Measurements from ENCODE around the gene PFKFB1. TPM values are rescaled to one million over a fixed set of nuclear protein-coding genes. Genes with fewer than 3 reads are reported as not detected.

The PFKFB1 gene
- total RNA-seq, 1 experiment from 2014 or later: 0.42 TPM

DNA sequence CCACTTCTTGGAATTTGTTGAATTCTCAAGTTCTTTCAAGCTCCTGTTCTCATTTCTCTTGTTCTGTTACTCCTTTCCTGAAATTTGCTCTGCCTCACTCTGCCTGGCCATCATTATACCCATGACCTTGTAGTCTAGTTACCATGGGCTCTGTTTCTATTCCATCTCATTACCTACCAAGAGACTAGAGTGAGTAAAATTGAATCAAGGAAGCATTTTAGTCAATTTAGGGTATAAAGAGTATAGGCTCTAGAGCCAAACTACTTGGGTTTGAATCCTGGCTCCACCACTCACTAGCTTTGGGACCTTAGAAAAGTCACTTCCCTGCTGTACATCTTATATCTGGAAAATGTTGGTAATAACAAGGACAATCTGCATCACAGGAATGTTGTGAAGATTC is 34.6 kb upstream of the PFKFB1 start:
- ATAC-seq: no peak

More for the DNA sequence above, 34.6 kb upstream of the PFKFB1 start:
- peak overlapping the region; percentile 36; the same call in 1 of the 2 replicates for H3K27ac Mint-ChIP-seq
- ChIA-PET CTCF (no interaction called here), POLR2A (no interaction called here)
- no peak for TF ChIP-seq ZNF532 (CRISPR knock-in tag; IDR thresholded peaks at IDR 0.05; ENCODE audit: borderline replicate concordance)
- TF ChIP-seq EMX1 (CRISPR knock-in tag; IDR thresholded peaks at IDR 0.05): no peak
- TF ChIP-seq NFE2L1 (CRISPR knock-in tag; IDR thresholded peaks at IDR 0.05): no peak
- no peak for TF ChIP-seq TCF7 (CRISPR knock-in tag; IDR thresholded peaks at IDR 0.05; ENCODE audit: low read depth)
- TF ChIP-seq JUN (CRISPR knock-in tag; IDR thresholded peaks at IDR 0.05): no peak
- TF ChIP-seq, protein P1, sequence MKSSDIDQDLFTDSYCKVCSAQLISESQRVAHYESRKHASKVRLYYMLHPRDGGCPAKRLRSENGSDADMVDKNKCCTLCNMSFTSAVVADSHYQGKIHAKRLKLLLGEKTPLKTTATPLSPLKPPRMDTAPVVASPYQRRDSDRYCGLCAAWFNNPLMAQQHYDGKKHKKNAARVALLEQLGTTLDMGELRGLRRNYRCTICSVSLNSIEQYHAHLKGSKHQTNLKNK (CRISPR knock-in tag; IDR thresholded peaks at IDR 0.05): no peak
- TF ChIP-seq, protein P2, sequence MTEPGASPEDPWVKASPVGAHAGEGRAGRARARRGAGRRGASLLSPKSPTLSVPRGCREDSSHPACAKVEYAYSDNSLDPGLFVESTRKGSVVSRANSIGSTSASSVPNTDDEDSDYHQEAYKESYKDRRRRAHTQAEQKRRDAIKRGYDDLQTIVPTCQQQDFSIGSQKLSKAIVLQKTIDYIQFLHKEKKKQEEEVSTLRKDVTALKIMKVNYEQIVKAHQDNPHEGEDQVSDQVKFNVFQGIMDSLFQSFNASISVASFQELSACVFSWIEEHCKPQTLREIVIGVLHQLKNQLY (CRISPR knock-in tag; IDR thresholded peaks at IDR 0.05): no peak
- TF ChIP-seq CREB1 (CRISPR knock-in tag; IDR thresholded peaks at IDR 0.05): no peak
- no peak for TF ChIP-seq KAT7 (CRISPR knock-in tag; IDR thresholded peaks at IDR 0.05; ENCODE audit: borderline replicate concordance)
- TF ChIP-seq RORB (CRISPR knock-in tag; IDR thresholded peaks at IDR 0.05): no peak
- TF ChIP-seq FOXP1 (CRISPR knock-in tag; IDR thresholded peaks at IDR 0.05; ENCODE audit: borderline replicate concordance): no peak
- TF ChIP-seq ZNF121 (CRISPR knock-in tag; IDR thresholded peaks at IDR 0.05): no peak
- no peak for TF ChIP-seq ATF6 (CRISPR knock-in tag; IDR thresholded peaks at IDR 0.05)
- TF ChIP-seq FOXP4 (CRISPR knock-in tag; IDR thresholded peaks at IDR 0.05): no peak
- no peak for TF ChIP-seq ZNF425 (CRISPR knock-in tag; conservative IDR thresholded peaks at IDR 0.05)
- no peak for TF ChIP-seq TEAD4 (CRISPR knock-in tag; IDR thresholded peaks at IDR 0.05)
- TF ChIP-seq, protein P3, sequence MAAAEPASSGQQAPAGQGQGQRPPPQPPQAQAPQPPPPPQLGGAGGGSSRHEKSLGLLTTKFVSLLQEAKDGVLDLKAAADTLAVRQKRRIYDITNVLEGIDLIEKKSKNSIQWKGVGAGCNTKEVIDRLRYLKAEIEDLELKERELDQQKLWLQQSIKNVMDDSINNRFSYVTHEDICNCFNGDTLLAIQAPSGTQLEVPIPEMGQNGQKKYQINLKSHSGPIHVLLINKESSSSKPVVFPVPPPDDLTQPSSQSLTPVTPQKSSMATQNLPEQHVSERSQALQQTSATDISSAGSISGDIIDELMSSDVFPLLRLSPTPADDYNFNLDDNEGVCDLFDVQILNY (CRISPR knock-in tag; IDR thresholded peaks at IDR 0.05): no peak
- no peak for TF ChIP-seq NFYB (CRISPR knock-in tag; conservative IDR thresholded peaks at IDR 0.05; ENCODE audit: low read depth)
- no peak for TF ChIP-seq RELA (CRISPR knock-in tag; IDR thresholded peaks at IDR 0.05; ENCODE audit: borderline replicate concordance)
- no peaks in the 10 kb centered on the region for H3K27me3 Mint-ChIP-seq (ENCODE audit: low read depth)
- H3K9me3 Mint-ChIP-seq: no peaks in the 10 kb centered on the region
- DNase-seq (ENCODE audit: low spot score): no peak
- H3K4me1 Mint-ChIP-seq: peaks cover 16% of the 10 kb centered on the region
- H3K36me3 Mint-ChIP-seq: no peaks in the 10 kb centered on the region
- H3K4me3 Mint-ChIP-seq: no peak overlapping the region
